HG03342 (cell line): ENCODE measurements around the gene DHRS1.

Experiments used
- ATAC-seq: cut with Tn5 transposase; IDR thresholded peaks from one replicate; pipeline ENCODE4 v1.9.1; 2021; ENCODE audit warnings: mild to moderate bottlenecking, moderate library complexity; ENCODE audit not compliant: unreplicated experiment

Gene DHRS1

GRCh38 chr14:24268225-24268624 lies 31.4 kb downstream of the DHRS1 start:
- no peak for ATAC-seq

GRCh38 chr14:24267516-24267915 lies 32.1 kb downstream of the DHRS1 start:
- ATAC-seq, result no peak

GRCh38 chr14:24266344-24267244 lies 33.0 kb downstream of the DHRS1 start:
- ATAC-seq, result no peak

- ATAC-seq, result no peak
Observed at GRCh38 chr14:24264298-24264697, 35.3 kb downstream of the DHRS1 start.

GRCh38 chr14:24263848-24264247 lies 35.7 kb downstream of the DHRS1 start:
- no peak for ATAC-seq

GRCh38 chr14:24262821-24263733 lies 36.5 kb downstream of the DHRS1 start, which contains the start of gene TGM1:
TGM1 (minus strand) TSS chr14:24263177; CDS start chr14:24262352, 825 bp downstream.
- no peak for ATAC-seq

- ATAC-seq, result no peak
Observed at GRCh38 chr14:24261969-24262327, 37.6 kb downstream of the DHRS1 start.

- ATAC-seq, result no peak
Observed at GRCh38 chr14:24261256-24261968, 38.2 kb downstream of the DHRS1 start.

GRCh38 chr14:24260780-24261157 lies 38.8 kb downstream of the DHRS1 start:
- no peak for ATAC-seq

GRCh38 chr14:24260026-24260779 lies 39.4 kb downstream of the DHRS1 start:
- no peak for ATAC-seq

- ATAC-seq, result no peak
Observed at GRCh38 chr14:24259282-24260025, 40.1 kb downstream of the DHRS1 start.

- no peak for ATAC-seq
Observed at GRCh38 chr14:24258548-24259265, 40.9 kb downstream of the DHRS1 start.

- ATAC-seq, result no peak
Observed at GRCh38 chr14:24258119-24258518, 41.5 kb downstream of the DHRS1 start.

GRCh38 chr14:24256960-24257359 lies 42.6 kb downstream of the DHRS1 start:
- ATAC-seq, result no peak

GRCh38 chr14:24255931-24256711 lies 43.5 kb downstream of the DHRS1 start:
- ATAC-seq, result no peak

- no peak for ATAC-seq
Observed at GRCh38 chr14:24255438-24255837, 44.1 kb downstream of the DHRS1 start.

GRCh38 chr14:24254630-24255392 lies 44.8 kb downstream of the DHRS1 start:
- ATAC-seq, result no peak
